HS-27A (cell line): ENCODE data around the gene TMTC2.

Experiments
- DNase-seq: peaks from one replicate; pipeline ENCODE4 v3.0.0-alpha.2; 2012; ENCODE audit warnings: low read depth, missing footprints

TMTC2 gene

DNA sequence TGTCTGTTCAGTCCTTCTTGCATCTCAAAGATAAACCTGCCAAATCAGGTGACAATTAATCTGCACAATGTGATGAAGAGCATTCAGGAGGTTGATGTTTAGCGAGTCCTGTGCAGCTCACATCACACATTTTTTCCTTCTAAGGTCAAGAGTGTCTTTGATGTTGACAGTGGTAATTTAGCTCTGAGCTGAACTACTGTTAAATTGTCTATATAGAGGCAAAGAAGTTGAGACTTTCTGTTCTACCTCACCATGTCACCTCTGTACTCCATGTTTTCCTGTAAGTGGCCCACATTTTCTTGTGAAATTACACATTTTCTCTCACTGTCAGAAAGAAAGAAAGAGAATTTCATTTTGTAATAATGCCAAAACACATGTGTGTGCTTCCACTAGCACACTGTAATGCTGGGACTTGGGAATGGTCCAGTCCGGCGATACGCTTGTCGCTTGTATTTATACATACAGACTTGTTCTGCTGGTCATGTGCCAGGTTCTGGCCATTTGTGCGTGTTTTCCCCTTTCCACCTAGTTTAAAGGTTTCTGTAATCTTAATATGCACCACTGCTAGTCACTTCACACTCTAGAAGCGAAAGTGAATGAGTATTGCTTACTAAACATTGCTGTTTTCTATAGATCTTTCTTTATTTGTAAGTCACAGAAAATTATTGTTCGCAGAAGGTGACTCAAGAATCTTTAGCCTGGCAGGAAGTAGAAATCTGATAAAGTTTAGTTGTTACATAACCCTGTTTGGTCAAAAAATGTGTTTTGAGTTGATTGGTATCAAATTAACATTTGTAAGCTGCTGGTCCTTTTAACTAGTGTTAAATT, 328.9 kb downstream of the TMTC2 start:
- no peak for DNase-seq

DNA sequence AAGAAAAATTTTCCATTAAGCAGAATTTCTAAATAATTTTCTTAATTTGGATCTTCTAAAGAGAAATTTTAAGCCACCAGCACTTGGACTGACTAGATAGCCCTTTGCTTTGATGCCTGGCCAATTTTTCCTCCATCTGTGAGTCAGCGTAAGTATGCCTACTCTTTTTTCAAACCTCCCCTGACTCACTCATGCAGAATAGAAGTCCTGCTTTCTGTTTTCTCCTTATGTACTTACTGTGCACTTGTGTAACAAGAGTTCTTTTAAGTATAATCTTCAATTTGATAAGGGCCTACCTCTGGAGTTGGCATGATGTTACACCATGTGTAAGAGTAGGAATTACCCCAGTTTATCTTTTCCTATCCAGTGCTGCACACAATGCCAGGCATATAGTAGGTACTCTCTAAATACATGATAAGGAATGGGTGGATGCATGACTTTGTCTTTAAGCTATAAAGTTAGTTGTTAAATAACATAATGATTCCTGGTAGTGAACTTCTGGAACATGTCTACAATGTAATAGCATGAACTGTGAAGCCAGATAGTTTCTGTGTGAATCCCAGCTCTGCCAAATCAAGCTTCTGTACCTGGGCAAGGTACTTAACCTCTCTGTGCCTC, 329.6 kb downstream of the TMTC2 start:
- DNase-seq, result no peak

GRCh38 chr12:83016991-83017390, 330.3 kb downstream of the TMTC2 start:
- no peak for DNase-seq

DNA sequence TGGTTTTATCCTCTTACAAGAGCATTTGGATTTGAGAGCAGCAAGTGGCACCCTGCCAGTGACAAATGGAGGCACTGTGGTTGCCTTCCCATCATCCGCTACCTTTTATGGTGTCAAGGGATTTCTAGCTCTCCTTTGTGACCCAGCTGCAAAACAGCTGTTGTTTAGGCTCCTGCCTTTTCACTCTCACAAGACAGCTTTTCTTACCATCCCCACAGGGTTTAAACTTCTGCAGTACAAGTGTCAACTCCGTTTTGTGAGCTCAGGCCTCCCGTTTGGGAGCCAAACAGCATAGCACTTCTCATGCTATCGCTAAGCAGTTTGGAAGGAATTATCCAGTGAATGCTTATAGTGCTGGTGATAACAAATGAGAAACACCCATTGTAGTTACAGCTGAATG, 331.4 kb downstream of the TMTC2 start:
- no peak for DNase-seq

DNA sequence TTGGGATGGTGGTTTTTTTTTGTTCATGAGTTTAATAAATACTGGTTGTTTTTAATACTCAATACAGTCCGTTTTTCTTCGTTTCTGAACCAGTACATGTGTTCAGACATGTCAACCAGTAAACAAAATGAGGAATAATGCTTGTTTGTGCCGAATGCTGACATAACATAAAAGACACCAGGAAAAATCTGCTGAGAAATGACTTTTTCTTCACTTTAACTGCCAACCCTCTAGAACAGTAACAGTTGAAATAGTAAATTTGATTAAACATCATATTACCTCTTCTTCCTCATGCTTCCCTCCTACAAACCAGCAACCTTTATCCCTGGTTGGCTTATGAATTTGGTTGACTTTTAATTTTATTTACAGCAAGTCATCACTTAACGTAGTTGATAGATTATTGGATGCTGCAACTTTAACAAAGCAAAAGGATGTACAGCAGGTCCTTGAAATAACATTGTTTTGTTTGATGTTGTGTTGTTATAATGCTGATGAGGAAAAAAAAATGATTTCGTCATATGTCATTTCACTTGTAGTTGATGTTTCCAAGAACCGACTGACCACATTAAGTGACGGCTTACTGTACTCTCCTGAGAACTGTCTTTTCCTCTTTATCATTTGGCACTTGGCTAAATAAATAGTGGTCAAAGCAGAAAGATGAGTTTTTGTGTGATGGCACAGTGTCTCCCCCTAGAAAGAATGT, 340.5 kb downstream of the TMTC2 start:
- DNase-seq, result no peak

DNA sequence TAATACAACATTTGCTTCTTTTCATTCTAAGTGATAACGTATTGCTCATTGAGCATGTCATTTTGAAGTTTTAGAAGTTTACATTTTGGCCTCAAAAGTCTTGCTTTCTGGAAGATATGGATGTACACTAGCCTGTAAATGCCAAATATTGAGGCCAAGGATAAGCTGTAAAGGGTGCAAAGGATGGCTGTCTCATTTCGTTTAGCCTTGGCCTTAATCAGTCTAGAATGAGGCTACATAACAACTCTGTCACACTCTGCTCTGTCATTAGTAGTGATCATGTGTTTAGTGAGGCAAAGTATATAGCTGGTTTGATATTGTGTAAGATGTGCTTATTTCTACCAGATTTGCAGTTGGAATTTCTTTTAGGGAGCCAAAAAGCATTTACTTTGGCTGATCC, 344.5 kb downstream of the TMTC2 start:
- DNase-seq, result no peak

DNA sequence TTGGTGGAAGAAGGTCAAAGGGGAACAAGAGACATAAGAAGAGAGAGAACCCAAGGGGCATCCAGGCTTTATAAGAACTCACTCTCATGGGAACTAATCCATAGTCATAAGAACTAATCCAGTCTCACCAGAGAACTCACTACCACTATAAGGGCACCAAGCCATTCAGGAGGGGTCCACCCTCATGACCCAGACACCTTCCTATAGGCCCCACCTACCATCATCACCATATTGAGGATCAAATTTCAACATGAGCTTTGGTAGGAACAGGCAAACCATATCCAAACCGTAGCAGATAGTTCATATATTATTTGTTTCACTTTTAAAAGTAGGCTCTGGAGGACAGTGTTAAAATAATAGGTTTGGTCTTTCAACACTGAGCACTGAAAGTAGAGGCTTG, 350.1 kb downstream of the TMTC2 start:
- DNase-seq, result no peak

DNA sequence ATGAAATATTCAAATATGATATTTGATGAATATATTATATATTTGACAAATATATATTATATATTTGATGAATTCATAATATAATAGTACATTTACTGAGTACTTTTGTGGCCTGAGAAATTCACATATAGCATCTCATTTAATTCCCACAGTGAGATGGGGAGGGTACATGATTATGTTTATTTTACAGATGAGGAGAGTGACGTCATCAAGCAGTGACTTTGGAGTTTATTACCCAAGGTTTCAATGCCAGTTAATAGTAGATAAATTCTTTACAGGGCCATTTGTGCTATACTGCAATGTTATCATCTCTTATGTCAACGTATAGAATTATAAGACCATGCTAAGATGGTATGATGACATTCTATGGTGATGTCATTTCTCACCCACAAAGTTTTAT, 352.7 kb downstream of the TMTC2 start:
- no peak for DNase-seq

- no peak for DNase-seq
Measured at GRCh38 chr12:83040339-83040738, 353.6 kb downstream of the TMTC2 start.

DNA sequence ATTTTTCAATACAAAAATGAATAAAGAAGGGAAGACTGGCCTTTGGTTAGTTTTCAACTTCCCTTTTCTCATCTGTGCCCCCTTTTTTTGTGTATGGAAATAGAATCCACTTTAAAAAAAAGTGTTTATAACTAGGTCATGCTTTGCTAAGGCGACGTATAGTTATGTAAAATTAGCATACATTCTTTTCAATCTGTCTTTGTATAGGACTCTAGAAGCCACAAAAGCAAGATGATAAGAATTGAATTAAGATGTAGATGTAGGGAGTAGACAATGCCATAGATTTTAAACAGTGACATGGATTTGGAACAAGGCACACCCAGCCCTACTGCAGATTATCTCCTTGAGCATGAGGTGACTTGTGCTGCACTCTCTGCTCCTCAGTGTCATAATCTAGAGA, 354.3 kb downstream of the TMTC2 start:
- DNase-seq, result no peak

DNA sequence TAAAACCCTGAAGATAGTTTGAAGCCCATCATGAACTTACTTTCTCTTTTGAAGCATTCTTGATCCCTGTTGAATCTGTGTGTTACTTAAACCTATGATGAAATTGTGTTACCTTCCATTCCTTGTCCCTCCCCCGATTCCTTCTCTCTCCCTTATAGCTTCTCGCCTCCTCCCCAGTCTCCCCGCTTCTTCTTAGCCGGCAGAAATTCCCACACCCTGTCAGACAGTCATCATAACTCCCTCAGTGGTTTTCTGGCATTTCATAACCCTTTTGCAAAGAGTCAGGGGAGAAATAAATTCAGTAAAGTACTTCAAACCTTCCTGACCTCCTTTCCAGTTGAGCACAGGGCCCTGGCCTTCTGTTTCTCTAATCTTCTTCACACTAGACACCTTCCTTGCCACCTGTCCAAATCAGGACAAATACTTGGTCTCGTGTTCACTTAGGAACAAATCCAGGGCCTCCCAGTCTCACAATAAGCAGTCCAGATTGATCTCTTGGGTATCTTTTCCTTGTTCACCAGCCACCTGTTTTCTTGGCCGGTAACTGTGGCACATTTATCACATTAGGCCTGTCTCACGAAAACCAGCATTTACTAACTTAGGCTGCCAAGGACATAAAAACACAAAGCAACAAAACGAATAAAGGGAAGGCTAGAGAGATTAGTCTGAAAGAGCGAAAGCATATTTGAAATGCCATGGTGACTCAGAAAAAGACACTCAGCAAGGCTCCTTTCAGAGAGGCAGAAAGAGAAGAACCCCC, 355.9 kb downstream of the TMTC2 start:
- DNase-seq, result no peak

- no peak for DNase-seq
Measured at GRCh38 chr12:83044736-83045135, 358.0 kb downstream of the TMTC2 start.

GRCh38 chr12:83046019-83046418, 359.3 kb downstream of the TMTC2 start:
- DNase-seq, result no peak

DNA sequence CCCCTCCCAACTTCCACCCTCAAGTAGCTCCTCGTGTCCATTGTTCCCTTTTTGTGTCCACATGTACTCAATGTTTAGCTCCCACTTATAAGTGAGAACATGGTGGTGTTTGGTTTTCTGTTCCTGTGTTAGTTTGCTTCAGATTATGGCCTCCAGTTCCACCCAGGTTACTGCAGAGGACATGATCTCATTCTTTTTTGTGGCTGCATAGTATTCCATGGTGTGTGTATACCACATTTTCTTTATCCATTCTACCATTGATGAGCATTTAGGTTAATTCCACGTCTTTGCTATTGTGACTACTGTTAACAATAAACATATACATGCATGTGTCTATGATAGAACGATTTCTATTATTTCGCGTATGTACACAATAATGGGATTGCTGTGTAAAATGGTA, 362.6 kb downstream of the TMTC2 start:
- DNase-seq, result no peak

DNA sequence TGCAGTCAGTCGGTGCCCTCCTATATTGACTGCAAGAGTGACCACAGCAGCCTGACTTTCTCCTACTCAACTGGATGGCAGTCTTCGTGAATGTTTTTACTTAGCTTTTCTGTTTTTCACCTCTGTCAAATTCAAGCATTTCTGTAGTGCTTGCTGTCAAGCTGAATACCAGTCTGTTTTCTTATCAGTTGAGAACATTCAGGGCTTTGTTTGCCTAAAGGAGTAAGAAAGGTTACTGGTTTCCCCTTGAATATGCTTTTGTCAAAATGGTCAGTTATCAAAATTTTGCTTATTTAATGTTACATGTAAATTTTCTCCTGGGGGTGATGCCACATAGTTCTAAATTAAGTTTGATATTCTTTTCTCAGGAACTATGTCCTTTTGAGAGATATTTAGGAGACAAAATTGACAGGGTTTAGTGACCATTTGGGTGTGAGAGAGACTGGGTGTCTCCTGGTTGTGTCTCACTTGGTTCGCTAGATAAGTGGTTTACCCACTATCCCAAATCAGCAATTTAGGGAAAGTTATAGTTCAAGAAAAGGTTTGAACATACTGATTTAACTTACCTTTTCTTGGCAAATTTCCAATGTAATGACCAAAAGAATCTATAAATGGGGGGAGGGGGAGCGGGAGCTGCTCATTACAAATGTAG, 366.3 kb downstream of the TMTC2 start:
- no peak for DNase-seq

- DNase-seq, result no peak
Measured at GRCh38 chr12:83057436-83057835, 370.7 kb downstream of the TMTC2 start.

- no peak for DNase-seq
Measured at GRCh38 chr12:83059107-83059506, 372.4 kb downstream of the TMTC2 start.

GRCh38 chr12:83065562-83065961, 378.9 kb downstream of the TMTC2 start:
- DNase-seq, result no peak

- DNase-seq, result no peak
Measured at GRCh38 chr12:83067981-83068380, 381.3 kb downstream of the TMTC2 start.

DNA sequence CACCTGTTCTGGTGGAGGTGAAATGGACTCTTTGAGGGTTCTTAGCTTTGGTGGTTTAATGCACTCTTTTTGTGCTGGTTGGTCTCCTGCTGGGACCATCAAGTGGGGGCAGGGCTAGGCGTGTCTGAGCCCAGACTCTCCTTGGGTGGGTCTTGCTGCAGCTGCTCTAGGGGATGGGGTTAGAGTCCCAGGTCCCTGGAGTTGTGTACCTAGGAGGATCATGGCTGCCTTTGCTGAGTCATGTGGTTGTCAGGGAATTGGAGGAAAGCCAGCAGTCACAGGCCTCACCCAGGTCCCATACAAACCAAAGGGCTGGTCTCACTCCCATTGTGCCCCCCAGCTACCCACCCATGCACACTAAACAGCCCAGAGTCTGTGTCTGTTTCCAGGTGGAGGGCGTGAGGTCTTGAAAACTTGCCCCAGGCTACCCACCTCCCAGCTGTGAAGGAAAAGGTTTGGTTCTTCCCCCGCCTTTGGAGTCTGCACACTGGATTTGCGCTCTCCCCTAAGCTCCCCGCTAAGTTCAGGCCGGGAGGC, 387.7 kb downstream of the TMTC2 start:
- no peak for DNase-seq

GRCh38 chr12:83075471-83075870, 388.8 kb downstream of the TMTC2 start:
- DNase-seq, result no peak

- DNase-seq, result no peak
Measured at GRCh38 chr12:83077041-83077440, 390.3 kb downstream of the TMTC2 start.
